Right lobe of liver (tissue), 4 donors: ENCODE results near the gene B9D1.

Experiments used
- POLR2A ChIP-seq: fragments of 450-650 bp; IDR thresholded peaks from one replicate; pipeline ENCODE4 v1.6.1; 2017; ENCODE audit warnings: antibody characterized with exemption, mild to moderate bottlenecking
- TF ChIP-seq, protein P1 (sequence below), 4 donors: fragments of 200-600 bp in 3 of 4; fragments of 450-650 bp in 1 of 4; IDR thresholded peaks; one replicate each; pipeline versions ENCODE4 v1.5.1 to v1.8.0; 2016 to 2022; ENCODE audit warnings: antibody characterized with exemption in 4 of 4, mild to moderate bottlenecking in 2 of 4
- donor health status: DM: no; HTN: no; CAD: no.
- donor health status: DM: no; HTN: no; CAD: no.
- donor health status: DM: no; HTN: yes; CAD: no.

DNA sequence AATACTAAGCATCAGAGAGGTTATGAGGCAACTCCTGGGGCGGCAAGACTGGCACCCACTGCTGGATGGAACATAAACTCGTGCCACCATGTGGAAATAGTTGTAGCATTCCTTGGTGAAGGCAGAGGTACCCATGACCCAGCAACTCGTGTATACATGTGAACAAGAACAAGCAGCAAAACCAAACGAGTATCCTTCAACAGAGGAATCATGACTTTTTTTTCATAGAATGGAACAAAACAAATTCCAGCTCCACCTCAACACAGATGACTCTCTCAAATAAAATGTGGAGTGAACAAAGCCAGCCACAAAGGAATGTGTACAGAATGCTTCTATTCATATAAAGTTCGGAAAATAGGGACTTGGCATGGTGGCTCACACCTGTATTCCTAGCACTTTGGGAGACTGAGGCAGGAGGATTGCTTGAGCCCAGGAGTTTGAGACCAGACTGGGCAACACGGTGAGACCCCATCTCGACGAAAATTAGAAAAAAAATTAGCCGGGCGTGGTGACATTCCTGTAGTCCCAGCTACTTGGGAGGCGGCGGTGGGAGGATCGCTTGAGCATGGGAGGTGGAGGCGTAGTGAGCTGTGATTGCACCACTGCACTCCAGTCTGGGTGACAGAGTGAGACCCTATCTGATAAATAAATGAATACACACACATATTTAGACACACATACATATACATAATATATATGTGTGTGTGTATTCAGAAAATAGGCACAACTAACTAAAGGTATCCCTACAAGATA lies 35.3 kb downstream of the B9D1 start:
- TF ChIP-seq, protein P1, sequence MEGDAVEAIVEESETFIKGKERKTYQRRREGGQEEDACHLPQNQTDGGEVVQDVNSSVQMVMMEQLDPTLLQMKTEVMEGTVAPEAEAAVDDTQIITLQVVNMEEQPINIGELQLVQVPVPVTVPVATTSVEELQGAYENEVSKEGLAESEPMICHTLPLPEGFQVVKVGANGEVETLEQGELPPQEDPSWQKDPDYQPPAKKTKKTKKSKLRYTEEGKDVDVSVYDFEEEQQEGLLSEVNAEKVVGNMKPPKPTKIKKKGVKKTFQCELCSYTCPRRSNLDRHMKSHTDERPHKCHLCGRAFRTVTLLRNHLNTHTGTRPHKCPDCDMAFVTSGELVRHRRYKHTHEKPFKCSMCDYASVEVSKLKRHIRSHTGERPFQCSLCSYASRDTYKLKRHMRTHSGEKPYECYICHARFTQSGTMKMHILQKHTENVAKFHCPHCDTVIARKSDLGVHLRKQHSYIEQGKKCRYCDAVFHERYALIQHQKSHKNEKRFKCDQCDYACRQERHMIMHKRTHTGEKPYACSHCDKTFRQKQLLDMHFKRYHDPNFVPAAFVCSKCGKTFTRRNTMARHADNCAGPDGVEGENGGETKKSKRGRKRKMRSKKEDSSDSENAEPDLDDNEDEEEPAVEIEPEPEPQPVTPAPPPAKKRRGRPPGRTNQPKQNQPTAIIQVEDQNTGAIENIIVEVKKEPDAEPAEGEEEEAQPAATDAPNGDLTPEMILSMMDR (IDR thresholded peaks at IDR 0.05), result no peak
- TF ChIP-seq POLR2A, result no peak
